DMS 273 treated with DMSO at 0.1 percent for 48 hours (cell line): ENCODE measurements around the gene TENM4.
A peak's percentile ranks its signal among the peaks of the same experiment; 100 is the strongest.

ENCODE experiments used
- DNase-seq: peaks from one replicate; lab custom pipeline; 2025; lab: John Stamatoyannopoulos, UW

Gene TENM4

DNA sequence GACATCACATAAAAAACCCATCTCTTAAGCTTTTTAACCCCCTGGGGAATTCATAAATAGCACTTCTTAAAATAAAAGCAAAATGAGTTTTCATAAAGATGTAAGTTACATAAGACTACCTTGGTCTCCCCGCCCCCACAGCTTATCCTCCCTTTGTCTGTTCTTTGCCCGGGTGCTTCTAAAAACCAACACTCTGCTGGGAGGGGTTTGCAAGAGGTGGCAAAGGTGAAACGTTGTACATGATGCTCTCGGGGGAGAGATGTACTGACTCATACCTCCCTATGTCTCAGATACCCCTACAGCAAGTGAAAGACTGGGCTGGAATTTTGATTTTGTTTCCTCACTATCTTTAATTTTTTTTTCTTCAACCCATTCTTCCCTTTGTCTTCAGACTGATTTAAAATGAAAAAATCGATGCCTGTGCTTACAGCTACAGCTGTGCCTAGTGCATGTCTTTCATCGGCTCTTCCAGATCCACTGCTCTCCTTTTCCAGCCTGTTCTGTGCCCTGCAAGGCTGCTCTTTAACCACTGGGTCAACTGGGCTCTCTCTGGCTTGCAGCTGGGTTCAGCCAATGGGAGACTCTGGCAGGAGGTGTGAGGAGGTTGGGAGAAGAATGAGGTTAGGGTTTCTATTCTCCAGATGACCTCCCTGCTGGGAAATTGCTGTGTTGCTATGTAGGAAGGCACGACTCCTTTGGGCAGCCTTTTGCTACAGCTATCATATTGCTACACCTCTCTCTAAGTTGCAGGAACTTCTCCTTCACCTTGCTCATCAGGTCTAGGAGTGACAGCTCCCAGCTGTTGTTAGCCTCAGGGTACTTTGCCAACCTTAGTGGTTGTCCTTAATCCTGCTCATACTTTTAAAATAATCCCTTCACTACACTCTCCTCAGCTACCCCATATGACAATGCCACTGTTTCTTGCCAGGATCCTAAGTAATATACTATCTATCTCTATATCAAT is 266.5 kb downstream of the TENM4 start:
- no peak for DNase-seq

DNA sequence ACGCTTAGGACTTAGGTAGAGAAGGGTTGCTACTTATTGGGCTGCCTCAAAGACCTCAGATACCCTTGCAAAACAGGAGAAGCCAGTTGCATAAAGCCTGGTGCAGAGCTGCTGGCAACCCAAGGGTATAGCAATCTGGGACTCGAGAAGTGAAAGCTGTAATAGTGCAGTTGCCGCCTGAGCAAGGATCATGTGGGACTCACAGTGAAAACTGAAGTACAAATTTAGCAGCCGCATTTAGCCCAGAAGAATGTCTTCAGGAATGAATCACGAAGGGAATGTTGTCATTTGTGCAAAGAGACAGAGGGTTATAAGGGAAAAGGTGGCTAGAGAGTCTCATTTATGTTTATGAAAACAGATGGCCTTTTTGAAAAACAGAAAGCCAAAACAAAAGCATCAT is 267.2 kb downstream of the TENM4 start:
- DNase-seq = no peak

DNA sequence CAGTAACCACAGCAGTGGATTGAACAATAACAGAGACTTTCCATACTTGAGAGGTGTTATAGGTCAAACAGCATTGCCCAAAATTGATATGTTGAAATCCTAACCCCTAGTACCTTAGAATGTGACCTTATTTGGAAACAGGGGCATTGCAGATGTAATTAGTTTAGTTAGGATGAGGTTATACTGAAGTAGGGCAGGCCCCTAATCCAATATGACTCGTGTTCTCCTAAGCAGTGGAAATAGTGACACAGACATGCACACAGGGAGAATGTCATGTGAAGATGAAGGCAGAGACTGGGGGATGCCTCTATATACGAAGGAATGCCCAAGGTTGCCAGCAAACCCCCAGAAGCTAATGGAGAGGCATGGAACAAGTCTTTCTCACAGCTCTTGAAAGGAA is 270.5 kb downstream of the TENM4 start:
- no peak for DNase-seq

DNA sequence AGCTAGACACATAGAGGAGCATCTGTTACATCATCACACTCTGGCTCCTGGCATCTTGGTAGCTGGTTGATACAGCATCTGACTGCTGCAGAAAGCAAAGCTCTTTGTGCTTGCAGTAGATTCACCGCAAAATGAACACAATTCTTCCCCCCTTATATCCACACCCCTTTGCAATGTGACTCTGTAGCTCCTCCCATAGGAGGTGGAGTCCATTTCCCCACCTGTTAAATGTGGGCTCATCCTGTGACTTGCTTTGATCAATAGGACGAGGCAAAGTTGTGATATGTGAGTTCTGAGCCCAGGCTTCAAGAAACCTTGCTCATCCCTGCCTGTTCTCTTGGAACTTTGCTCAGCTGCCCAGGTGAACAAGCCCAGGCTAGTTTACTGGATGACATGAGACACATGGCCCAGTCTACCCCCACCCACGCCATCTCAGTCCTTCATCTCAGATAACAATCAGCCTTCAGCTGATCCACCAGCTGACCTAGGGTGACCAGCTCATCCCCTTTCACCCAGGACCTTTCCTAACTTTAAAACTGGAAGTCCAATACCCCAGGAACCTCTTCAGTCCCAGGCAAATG is 272.2 kb downstream of the TENM4 start:
- DNase-seq = no peak

DNA sequence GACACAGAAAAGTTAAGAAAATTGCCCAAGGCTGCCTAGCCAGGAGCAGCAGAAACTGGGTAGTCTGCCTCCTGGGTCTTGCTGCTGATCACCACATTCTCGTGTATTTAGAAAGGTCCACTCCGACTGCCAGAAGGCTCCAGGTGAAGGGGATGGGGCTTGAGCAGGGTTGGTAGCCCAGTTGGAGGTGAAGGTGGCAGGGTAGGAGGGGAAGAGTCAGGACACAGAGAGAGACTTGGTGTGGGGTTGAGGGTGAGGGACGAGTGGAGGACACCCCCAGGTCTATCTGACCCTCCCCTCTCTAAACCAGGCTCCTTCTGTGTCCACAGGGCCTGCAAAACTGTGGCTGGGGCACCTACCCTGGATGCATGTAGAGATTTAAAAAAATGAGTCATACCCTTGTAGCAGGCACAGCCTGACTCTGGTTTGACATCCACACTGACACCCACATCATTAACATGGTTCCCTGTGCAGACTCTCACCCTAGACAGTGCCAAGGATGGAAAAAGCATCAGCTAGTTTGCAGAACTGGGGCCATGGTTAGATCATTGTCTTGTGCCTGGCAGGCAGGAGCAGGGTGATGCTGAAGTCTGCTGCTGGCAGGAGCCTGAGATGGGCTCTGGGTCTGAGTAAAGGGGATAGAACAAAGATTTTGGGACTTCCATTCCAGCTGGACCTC is 273.2 kb downstream of the TENM4 start:
- no peak for DNase-seq

DNA sequence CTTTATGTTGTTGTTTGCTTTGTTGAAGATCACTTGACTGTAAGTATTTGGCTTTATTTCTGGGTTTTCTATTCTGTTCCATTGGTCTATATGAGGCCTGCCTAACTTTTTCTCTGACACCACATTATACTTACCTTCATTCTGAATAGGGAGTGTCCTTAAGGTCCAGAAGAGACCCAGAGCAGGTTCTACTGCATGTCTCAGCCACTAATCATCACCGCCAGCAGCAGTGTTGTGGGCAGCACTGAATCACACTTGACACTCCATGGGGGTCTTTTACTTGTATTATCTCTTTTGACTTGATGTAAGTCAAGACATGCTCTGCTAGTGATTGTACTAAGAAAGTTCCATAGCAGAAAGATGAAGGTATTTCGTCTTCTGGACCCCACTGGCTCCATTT is 274.9 kb downstream of the TENM4 start:
- no peak for DNase-seq

DNA sequence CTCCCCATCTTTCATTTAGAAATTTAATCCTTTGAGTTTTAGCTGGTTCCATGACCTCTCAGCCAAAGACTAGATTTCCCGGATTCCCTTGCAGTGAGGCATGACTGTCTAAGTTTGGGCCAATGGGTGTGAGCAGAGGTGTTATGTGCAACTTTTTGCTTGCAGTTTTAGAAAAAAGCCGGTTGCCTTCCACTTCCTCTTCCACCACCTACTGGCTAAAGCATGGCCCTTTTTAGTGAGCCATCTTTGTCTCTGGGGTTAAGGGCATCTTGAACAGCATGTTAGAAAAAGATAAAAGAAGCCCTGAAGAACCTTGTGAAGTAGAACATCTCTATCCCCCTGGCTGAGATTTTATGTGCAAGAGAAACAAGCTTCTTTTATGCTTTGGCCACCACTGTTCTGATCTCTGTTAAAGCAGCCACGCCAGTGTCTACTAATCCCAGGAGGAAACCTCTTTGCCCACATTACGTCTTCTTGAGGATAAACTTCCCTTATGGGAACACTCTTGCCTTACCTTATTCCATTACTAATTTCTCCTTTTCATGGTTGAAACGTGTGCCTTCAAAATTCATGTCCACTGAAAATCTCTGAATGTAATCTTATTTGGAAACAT is 279.9 kb downstream of the TENM4 start:
- no peak for DNase-seq

DNA sequence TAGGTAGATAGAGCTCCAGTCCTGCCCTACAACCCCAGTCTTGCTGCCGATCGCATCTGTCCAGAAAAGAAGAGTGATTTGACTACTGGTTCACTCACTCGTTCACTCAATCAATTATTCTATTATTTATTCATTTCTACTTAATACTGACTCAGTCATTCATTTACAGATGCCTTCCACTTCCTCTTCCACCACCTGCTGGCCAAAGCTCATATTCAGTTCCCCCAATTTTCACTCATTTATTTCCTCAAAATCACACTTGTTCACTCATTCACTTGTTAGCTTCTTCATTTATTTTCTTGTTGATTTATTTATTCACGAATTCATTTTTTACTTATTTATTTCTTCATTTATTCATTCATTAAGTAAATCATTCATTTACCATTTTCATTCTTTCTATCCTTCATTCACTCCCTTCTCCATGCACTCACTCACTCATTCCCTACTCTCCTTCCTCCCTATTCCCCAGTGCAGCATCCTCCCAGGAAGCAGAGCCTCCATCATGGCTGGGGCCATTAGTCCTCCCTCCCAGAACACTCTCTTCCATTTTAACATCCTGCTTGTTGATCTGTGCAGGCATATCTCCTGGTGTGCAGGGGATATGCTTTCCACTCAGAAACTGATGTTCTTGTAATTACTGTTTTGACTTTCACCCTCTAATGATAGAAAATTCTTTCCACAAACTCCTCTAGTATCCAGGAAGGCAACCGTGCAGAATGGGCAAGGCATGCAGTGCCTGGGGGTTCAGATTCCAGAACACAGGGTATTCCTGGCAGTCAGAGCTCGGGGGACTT is 281.0 kb downstream of the TENM4 start:
- DNase-seq = no peak

DNA sequence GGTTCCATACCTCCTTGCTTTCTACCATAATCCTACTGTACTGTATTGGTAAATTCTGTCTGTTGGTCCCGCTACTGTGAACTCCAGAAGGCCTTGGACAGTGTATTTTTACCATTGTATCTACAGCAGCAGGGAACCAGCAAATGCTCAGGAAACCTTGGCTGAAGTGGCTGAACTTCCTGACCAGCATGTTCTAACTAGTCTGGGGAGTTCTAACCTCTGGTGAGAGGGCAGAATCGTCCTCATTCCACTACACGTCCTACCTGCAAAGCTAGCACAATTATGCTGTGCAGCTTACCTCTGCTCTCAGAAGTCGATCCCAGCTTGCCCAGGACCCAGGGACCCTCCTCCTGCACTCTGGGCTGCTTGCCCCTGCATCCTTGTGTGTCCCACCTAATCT is 283.1 kb downstream of the TENM4 start:
- no peak for DNase-seq

DNA sequence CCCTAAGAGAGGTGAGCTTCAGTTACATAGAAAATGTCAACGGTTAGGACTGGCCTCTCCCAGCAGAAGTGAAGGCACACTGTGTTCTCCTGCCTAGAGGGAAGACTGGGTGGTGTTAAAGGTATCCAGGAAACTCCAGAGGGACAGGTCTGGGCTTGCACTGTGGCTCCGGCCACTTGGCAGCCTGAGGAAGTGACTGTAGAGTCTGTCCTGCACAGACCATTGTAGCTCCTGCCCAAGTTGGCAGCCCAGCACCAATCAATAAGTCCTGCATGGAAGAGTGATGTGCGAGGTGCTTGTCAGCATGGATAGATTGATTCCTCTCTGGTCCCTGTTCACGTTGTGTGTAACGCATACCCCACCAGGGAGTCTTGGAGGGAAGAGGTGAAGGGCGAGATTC is 284.8 kb downstream of the TENM4 start:
- no peak for DNase-seq

DNA sequence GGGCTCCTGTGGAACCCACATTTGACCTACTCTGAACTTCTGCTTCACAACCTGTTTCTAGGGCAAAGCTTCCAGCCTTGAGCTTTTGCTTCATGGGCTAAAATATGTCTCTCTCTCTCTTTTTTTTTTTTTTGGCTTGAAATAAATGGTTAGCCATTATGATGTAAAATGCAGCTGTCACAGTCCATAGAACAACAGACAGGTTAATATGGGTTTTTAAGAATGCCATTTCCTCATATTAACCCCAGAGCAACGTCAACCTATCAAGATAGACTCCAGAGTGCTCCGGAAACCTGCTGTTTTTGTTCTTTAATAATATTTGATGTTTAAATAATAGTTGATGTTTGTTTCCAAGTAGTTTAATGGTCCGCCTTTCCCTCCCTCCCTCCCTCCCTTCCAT is 285.6 kb downstream of the TENM4 start:
- DNase-seq = no peak

DNA sequence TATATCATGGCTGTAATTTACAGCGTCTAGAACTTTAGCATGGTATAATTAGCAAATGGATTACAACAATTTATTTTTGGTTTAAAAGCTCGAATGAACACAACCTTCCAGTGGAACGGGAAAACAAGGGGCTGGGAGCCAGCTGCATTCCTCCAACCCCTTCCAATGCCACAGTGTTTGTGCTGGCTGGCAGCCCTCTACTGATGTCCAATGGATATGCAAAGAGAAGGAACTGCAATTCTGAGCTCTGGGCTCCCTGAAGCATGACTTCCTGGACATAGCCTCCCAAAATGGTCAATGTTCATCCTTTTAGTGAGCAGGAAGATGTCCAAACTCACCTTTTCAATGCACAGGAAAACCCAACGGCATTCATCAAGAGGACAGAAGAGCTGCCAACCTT is 288.3 kb downstream of the TENM4 start:
- DNase-seq = no peak

DNA sequence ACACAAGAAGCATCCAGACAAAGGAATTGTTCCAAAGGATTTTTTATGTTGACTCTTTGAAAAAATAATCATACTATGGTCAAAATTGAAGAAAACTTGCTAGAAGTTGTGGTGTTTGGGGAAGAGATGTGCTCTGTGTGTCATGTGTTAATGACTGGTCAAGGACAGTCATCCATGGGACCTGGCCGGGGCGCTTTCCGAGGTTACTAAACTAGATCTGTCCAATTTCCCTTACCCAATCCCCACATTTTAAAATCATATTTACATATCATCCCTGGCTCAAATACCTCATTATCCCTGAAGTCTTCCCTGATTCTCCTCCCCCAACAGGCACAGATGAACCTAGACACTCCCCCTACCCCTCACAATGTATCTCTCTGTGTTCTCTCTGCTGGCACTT is 289.4 kb downstream of the TENM4 start:
- no peak for DNase-seq

DNA sequence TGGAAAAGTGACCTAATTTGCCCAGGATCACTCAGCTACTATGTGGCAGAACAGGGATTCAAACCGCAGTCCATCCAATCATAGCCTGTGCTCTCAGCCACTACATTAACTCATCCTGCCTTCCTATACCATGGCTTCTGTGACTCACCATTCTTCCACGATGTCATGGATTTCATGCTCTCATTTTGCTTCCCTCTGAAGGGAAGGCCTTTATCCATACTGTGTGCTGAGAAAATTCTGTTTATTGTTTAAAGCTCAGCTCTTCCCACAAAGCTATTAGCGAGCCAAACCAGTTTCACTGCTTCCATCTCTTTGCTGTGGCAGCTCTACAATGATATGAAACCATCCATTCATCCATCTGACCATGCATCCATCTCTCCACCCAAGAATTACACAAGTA is 289.9 kb downstream of the TENM4 start:
- DNase-seq = no peak

DNA sequence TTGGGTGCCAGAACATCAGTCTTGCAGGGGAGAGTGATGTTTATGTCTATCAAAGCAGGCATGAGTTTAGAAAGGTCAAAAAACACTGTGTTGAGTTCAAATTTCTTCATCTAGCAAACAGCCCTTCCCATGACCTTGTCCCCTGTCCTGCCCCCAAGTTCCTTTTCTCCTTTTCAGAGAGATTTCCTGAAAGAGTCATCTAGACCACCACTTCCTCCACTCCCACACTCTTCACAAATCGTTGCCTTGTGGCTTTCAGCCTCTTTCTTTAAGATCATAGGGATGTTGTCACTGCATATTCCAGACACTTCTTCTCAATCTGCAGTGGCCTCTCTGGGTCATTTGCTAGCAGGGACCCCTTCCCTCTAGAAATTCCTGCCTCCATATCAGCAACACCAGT is 290.5 kb downstream of the TENM4 start:
- DNase-seq = no peak

DNA sequence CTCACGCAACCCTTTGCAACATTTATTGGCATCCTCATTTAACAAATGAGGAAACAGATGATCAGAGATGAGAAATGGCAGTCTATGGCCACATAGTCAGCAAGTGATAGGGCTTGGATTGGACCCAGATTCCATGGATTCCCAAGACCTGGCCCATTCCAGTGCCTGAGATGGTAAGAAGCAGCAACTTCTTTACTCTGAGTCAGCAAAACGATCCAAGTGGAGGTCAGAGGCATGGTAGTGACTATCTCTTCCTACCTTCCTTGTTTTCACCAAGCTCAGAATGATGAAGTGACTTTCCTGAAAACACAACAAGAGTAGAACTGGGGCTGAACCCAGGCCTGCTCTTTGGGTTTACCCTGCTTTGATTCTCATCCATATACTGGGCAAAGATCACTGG is 293.1 kb downstream of the TENM4 start:
- no peak for DNase-seq

DNA sequence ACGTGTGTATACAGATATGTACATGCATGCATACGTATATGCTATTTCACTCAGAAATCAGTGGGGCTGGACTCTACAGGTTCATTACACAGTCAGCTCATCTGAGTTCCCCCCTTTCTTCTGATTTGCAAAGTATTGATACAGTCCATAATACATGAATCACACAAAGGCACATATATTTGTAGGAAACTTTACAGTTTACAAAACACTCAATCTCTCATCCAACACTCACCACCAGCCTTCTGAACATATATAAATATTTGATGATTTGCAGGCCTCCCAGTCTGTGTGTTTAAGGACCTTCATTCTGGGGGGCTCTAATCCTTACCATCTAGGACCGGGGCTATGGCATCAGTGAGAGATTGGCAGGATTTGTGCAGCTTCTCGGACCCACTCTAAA is 293.8 kb downstream of the TENM4 start:
- no peak for DNase-seq

DNA sequence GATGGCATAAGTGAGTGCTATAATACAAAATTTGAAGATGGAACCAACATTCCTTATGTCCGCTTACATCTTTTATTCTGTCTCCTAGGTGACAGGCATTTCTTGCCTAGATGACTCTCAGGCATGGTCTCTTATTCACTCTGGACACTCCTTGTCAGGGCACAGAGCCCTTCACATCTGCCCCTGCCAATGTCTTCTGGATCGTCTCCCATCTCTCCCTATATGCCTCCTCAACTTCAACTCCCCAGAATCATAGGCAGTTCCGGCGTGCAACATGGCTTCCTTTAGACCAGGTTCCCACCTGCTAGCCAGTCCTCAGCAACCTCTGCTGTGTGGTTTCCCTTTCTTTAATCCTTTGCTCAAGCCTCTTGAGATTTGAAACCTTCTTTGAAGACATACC is 300.9 kb downstream of the TENM4 start:
- no peak for DNase-seq

DNA sequence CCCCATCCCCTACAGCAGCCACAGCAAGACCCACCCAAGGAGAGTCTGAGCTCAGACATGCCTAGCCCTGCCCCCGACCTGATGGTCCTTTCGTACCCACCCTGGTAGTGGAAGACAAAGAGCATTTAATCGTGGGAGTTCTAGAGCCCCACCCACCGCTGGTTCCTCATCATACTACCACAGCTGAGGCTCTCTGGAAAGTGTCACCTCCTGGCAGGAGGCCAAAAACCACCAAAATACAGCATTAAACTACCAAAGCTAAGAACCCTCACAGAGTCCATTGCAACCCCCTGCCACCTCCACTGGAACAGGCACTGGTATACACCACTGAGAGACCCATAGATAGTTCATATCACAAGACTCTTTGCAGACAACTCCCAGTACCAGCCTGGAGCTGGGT is 311.1 kb downstream of the TENM4 start:
- DNase-seq = no peak

DNA sequence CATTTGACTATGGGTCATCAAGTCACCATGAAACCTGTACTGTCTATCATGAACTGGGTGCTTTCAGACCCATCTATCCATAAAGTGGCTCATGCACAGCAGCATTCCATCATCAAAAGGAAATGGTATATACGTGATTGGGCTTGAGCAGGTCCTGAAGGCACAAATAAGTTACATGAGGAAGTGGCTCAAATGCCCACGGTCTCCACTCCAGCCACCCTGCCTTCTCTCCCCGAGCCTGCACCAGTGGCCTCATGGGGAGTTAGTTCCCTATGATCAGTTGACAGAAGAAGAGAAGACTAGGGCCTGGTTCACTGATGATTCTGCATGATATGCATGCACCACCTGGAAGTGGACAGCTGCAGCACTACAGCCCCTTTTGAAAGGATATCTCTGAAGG is 312.5 kb downstream of the TENM4 start:
- DNase-seq = no peak

DNA sequence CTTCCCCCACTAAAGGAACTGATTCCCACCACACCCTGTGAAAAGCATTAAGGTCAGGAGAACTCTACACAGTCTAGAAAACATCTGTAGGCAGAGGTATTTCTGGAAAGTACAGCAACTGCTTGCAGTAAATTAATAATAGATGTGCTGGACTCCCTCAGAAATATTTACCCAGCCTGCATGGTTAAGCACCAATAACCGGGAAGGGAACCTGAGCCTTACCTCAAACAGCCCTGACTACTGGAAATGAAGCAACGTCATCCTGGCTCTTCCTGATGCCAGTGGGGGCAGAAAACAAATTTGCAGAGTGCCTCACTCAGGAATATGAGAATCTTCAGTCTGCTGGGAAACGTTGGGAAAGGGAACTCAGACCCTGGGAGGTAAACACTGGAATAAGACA is 318.1 kb downstream of the TENM4 start:
- no peak for DNase-seq

DNA sequence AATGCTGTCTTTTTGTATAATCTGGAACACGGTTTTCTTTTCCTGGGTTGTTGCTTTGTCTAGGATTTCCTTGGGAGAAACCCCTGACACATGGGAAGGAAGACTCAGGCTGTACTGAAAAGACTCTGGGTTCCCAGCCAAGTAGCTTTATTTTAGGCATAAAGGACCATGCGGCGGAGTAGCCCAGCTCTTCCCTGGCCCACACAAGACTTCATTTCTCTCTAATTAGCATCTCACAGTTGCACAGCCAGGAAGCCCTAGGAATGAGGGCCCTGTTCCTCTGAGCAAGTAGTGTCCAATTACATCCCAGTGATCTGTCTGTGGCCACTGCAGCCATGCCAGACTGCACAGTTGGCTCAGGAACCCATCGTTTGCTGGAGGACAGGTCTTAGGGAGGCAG is 319.5 kb downstream of the TENM4 start:
- DNase-seq = peak; percentile 83
